ENCODE data around the gene NKAIN2.

NKAIN2 gene

DNA sequence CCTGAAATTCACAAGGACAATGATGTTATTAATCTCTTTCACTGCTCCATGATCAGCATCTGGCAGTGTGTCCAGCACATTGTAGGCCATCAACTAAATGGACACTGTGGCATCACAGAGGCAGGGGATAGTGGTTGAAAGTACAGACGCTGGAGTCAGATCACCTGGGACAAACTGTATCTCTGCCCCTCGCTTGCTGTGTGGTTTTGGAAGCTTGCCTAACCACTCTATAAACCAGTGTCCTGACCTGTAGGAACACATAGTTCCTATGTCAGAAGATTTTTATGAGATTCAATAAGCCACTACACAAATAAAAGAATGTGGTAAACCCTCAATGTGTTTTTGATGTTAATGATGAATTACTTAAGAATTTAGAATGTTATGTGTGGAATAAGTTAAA lies 939.3 kb downstream of the NKAIN2 start:
- no peak for DNase-seq (ENCODE audit: low read depth in 3 of 3, low spot score in 1 of 3)

DNA sequence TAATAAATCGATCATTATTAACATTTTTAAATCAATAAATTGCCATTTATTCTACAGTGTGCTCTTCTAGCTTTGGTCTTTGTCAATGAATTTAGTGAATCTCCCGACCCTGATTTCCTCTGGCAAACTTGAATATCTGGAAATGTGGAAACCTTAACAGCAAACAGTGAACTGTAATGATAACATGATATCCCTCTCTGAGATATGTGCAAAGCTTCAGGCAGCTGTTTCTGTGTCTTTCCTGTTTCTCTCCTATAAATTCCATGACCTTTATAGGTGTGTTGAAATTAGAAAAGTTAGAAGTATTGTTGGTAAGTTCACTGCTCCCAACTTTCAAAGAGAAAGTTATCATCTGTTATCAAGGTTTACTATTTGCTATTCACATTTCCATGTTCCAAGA lies 939.8 kb downstream of the NKAIN2 start:
- no peak for DNase-seq (ENCODE audit: low read depth in 3 of 3, low spot score in 1 of 3)

DNA sequence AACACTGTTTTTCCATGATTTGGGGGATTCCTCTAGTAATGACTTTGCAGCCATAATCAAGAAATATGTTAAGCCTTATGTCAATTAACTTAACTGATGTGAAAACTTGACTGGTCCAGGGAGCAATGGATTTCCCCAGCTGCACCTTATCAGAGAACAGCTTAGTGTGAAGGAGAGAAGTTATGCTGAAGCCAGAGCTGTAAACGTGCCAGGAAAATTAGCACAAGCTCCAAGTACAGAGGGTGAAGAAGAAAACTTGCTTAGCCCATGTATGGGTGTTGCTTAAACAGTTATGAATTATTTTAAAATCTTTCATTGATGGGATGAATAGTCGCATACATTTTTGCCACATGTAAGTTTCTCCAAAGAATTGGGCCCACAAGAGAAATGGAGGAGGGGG lies 943.7 kb downstream of the NKAIN2 start:
- no peak for DNase-seq (ENCODE audit: low read depth in 3 of 3, low spot score in 1 of 3)

DNA sequence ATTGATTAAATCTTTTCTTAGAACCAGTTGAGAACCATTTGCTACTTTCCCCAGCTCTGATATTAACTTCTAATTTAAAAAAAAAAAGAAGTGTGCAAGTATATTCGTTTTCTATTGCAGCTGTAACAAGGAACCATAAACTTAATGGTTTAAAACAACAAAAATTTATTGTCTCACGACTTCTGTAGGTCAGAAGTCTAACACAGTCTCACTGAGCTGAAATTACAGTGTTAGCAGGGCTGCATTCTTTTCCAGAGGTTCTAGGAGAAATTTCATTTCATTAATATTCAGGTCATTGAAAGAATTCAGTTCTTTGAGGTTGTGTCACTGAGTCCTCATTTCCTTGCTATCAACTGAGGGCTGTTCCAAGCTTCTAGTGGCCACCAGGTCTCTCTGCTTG lies 945.1 kb downstream of the NKAIN2 start:
- DNase-seq (ENCODE audit: low read depth in 3 of 3, low spot score in 1 of 3), result no peak

DNA sequence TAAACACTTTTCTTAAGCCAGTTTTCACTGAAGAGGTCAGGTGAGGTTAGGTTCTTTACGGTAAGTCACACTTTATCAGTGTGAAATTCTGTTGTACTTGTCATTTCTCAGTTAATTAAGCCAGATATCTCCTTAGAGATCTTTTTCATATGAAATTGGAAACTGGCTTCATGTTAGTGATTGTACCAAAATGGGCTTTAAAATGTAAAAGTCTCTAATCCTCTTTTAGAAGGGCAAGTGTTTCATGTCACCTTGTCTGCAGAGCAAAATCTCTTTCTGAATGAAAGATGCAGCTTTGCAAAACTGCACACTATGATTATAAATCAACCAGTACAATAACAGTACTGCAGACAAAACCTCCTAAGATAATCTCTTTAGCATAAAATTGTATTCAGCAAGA lies 949.3 kb downstream of the NKAIN2 start:
- DNase-seq (ENCODE audit: low read depth in 3 of 3, low spot score in 1 of 3), result no peak

DNA sequence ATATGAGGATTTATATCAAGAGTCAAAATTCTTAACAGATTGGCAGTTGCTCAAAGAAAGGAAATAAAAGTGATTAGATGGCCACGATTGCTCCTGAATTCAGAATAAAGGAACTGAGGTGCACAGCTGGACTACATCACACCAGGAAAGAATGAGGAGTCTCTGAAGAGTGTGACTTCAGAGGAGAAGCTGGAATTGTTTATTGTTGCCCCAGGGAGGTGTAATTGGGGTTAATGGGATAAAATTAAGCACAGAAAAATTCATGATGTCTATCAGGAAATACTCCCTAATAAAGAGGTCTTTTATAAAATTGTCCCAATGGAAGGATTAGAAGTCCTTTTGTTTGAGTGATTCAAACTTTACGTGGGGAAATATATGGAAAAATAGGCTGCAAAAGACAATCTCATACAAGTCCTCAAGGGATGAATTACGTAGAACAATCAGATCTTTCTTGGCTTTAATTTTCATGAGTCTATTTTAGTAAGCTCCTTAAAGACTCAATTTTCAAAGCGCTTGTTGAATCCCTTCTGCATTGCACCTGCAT lies 950.0 kb downstream of the NKAIN2 start:
- no peak for DNase-seq (ENCODE audit: low read depth in 3 of 3, low spot score in 1 of 3)

DNA sequence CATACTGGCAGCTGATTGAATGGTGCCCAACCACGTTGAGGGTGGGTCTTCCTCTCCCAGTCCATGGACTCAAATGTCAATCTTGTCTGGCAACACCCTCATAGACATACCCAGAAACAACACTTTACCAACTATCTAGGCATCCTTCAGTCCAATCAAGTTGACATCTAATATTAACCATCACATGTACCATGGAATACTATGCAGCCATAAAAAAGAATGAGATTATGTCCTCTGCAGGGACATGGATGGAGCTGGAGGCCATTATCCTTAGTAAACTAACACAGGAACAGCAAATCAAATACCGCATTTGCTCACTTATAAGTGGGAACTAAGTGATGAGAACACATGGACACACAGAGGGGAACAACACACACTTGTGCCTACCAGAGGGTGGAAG lies 951.7 kb downstream of the NKAIN2 start:
- no peak for DNase-seq (ENCODE audit: low read depth in 3 of 3, low spot score in 1 of 3)

DNA sequence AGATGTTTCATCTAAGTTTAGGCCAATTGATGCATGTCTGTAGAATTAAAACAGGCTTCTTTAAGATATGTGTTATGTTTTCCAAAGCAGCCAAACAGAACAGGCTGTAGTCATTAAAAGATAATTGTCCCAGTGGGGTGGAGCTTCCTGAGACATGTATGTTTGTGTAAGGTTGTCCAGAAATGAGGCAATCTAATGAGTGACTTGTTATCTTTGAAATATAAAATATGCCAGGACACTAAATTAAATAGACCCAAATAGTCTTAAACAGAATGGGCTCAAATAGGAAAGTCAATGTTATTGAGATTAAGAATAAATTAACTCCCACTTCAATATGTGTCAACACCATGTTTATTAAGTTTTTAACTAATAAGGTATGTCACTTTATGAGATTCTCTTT lies 953.9 kb downstream of the NKAIN2 start:
- no peak for DNase-seq (ENCODE audit: low read depth in 3 of 3, low spot score in 1 of 3)

DNA sequence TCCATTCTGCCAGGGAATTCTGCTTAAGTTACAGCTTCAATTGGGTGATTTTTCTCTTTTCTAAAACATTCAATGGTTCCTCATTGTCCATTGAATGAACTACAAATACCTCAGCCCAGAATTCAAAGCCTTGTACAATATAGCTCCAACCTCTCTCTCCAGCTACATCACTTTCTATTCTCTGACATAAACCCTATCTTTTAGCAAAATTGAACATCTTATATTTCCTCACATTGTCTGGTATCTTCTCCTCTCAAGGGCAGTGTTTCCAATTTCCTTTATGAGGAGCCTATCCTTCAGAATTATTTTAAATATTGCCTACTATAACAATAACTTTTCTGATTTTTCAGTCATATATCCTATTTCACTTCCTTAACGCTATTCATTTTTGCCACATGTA lies 955.0 kb downstream of the NKAIN2 start:
- DNase-seq (ENCODE audit: low read depth in 3 of 3, low spot score in 1 of 3), result no peak

DNA sequence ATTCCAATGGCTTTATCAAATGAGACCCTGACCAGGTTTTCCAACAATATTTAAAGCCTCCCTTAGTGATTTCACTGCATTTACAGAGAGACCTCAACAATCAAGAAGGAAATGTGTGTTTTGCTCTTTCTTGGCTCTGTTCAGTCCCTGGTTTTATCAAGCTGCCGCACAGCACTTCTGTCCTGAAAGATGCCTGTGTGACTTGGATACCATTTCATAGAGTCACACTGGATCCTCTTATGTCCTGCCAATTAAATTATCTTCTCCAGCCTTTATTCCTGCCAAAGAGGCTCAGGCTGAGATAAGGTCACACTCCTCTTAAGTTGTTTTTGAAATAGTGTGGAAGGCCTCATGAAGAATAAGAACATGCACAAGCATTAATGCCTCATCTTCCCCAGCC lies 961.6 kb downstream of the NKAIN2 start:
- no peak for DNase-seq (ENCODE audit: low read depth in 3 of 3, low spot score in 1 of 3)

DNA sequence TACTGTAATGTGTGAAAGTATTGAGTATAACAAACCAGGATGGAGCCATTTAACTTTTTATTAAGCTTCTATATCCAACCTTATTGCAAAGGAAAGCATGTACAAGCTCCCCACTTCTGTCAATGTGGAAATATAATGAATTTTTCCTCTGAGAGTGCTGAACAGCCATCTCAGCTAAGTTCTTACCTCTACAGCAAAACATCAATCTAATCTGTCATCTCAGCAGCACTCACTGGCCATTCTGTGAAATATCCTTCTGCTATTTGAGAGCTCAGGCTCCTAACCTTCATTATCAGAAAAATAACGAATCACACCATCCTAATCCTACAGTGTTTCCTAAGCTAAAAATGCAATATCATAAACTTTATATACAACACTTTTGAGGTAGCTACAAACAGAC lies 964.6 kb downstream of the NKAIN2 start:
- no peak for DNase-seq (ENCODE audit: low read depth in 3 of 3, low spot score in 1 of 3)

DNA sequence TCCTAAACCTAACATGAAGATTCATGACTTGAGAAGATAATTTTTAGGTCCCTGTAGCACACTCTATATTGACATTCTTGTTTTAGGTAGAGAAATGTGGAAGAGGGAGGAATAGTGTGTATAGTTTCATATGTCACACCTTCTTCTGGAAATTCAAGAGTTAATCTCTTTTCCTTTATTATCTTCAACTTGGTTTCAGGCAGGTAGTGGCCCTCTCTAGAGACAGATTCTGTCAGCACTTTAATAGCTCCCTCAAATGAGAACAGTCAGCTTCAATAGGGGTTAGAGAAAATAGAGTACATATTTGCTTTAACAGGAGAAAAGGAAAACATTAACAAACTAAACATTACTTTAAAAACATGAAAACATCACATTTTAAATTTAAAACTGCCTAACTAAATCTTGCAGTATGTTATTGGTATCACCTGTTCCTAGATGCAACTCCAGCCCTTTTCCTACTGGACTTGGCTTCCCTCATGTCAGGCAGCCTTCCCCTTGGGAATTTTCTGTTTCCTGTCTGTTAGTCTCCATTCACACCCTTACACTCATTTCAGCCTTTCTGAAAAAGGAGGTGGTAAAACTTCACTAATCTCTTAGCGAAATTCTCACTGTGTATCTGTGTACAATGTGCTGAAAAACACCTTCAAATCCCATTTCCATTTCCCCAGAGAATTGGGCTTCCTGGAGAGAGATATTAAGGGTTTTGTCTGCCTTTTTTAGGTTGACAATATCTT lies 966.3 kb downstream of the NKAIN2 start:
- no peak for DNase-seq (ENCODE audit: low read depth in 3 of 3, low spot score in 1 of 3)

DNA sequence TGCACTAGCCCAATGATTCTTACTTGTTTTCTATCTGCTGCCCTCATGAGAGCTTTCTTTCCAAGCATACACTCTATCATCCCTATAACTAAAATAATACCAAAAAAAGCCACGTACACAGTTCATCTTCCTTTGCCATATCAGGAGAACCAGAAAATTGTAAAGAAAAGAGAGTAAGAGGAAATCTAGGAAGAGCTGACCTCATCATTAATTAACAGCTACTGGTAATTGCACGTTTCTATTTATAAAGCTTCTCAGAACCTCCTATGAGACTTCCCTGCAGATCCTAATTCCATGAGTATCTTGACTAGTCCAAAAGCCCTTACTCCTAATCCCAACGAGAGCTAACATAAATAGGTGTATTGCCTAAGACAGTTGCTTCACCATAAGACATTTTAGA lies 967.1 kb downstream of the NKAIN2 start:
- no peak for DNase-seq (ENCODE audit: low read depth in 3 of 3, low spot score in 1 of 3)

DNA sequence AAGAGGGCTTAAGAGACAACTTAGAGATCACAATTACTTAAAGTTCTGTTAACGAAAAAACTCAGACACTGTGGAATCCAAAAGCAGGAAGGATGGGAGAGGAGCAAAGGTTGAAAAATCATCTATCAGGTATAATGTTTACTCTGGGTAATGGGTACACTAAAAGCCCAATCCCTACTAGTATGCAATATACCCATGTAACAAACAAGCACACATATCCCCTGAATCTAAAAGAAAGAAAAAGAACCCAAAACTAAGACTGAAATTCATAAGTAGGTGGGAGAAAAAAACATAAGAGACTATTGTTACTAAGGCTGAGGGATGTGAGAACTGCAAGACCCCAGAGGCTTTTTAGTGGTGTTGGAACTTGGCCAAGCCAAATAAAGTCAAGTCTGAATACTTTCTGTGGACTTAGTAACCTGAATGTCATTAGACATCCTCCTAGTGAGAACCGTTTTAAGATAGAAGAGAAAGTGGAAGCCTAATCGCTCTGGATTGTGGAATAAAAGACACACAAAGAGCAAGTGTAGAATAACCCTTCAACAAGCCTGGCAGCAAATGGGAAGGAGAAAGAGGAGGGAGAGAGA lies 969.2 kb downstream of the NKAIN2 start:
- no peak for DNase-seq (ENCODE audit: low read depth in 3 of 3, low spot score in 1 of 3)

DNA sequence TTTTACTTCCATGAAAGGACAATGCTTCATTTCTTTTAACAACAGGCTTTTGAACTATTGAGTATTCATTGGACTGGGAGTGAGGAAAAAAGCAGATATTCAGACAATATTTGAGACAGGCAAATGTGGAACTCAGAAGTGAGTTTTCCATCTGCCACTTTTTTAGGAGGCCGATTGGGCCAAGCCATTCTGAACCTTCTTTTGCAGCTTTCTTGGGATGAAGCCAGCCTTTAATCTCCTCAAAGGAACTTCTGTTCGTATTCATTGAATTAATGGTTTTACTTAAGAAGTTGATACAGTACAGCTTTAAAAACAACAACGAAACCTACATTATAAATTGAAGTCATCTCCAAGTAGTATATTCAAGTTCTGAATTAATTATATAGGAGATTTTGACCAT lies 971.5 kb downstream of the NKAIN2 start:
- no peak for DNase-seq (ENCODE audit: low read depth in 3 of 3, low spot score in 1 of 3)

DNA sequence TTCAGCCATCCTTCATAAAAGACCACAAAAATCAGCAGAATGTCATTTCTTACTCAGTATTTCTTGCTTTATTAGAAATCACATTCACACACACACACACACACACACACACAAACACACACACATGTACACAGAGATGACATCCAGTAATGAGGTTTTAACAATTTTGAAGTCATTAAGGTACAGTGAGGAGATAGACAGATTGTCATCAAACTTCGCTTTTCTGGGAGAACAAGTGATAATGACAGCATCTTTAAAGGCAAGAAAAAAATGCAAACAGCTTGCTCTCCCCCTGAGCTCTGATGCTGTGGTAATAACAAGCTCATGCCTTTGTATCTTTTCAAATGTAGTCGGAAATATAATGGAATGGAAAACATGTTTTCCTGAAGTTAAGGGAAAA lies 974.2 kb downstream of the NKAIN2 start:
- DNase-seq (ENCODE audit: low read depth in 3 of 3, low spot score in 1 of 3), result no peak

DNA sequence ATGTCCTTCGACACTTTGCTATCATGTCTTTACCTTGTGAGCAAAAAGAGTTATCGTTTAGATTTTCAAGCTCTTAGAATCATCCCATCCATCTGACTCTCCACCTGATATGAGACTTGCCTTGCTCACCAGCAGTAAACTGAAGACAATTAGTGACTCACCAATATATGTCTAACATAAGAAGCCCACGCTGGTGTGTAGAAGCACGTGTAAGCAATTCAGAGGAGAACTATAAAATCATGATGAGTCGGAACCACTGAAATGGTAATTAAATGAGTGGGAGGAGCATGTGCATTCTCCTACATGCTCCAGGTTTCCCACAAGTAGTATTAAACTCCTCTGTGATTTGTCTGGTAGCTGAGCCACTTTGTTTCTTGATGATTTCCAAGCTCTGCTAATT lies 977.0 kb downstream of the NKAIN2 start:
- no peak for DNase-seq (ENCODE audit: low read depth in 3 of 3, low spot score in 1 of 3)

DNA sequence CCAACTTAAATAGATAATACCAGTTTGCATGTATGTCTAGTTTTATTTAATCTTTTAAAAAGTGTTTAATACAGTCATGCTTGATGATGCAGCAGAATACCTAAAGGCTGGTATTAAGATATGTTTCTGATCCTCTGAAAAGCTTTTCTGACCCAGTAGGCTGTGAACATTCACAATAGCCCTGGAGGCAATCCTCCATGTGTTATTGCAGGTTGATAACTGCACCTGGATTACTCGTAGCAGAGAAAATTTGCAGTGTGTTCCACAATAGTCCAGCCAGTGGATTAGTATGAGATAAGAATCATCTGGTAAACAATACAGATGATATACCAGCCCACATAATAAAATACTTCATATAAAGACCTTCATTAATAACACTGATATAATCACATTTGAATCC lies 979.7 kb downstream of the NKAIN2 start:
- no peak for DNase-seq (ENCODE audit: low read depth in 3 of 3, low spot score in 1 of 3)

DNA sequence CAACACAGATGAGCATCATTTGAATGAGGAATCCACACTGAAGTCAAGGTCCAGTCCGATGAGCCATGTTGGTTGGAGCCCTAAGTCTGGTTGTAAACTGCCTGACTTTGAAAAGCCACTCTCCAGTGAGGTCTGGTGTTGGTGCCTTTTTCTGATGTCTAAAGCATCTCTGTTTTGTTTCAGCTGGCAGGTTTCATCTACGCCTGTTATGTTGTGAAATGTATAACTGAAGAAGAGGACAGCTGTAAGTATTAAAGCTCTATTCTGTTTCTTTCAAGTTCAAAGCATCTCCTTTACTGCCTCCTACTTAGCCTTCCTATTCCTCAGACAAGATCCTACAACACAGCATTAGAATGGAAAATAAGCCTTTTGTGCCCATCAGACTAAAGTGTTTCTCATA lies 987.5 kb downstream of the NKAIN2 start:
- DNase-seq (ENCODE audit: low read depth in 3 of 3, low spot score in 1 of 3), result no peak

DNA sequence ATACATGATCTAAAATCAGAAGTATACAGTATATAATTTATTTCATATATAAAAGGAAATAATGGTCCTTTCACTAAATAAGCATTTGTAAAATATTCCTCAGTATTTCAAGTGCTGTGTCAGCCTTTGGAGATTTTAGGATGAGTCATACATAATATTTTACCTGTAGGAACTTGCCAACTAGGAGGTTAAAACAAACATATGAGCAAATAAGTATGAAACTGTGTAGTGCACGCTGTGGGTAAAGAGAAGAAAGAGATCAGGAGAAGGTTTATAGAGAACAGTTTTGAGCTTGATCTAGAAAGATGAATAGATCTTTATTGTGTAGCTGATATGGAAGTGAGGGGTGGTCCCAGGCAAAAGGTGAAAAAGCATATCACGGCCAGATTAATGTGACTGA lies 988.7 kb downstream of the NKAIN2 start:
- no peak for DNase-seq (ENCODE audit: low read depth in 3 of 3, low spot score in 1 of 3)

DNA sequence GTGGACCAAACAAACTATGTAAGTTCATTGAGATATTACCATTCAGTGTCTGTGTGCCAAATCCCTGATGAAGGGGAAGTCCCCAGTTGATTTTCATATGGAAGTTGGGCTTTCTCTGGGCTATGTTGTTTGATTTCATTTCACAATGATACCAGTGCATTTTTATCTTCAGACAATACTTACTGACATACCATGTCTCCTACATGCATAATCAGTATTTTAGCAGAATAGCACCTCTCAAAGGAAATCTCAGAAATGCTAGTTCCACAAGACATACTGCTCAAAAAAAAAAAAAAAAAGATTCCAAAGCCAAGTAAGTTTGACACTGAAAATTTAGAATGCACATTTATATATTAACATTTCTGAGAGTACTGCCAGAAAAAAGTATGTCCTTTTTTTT lies 989.7 kb downstream of the NKAIN2 start:
- DNase-seq (ENCODE audit: low read depth in 3 of 3, low spot score in 1 of 3), result no peak

DNA sequence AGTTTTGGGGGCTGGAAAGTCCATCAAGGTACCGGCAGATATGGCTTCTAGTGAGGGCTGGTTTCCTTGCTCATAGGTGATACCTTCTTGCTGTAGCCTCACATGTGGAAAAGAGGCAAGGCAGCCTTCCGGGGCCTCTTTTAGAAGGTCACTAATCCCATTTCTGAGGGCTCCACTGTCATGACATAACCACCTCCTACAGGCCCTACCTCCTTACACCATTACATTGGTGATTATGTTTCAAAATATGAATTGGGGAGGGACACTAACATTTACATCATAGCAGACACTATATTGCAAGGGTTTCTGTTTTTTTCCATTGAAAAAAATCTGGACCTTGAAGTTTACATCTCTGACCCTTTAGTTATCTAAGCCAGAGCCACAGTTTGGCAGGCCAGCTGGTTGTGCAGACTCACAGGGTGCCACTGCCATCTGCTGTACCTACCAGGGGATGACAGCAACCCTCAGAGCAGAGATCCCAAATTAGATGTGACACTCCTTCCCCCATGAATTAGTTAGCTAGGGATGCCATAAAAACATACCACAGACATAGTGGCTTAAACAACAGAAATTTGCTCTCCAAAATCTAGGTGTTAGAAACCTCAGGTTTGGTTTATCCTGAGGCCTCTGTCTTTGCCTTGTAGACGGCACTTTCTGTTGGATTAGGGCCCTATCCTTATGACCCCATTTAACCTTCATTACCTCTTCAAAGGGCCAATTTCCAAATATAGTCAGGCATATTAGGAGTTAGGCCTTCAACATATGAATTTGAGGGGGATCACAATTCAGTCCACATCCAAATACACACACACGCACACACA lies 992.2 kb downstream of the NKAIN2 start:
- no peak for DNase-seq (ENCODE audit: low read depth in 3 of 3, low spot score in 1 of 3)

All from stimulated activated CD4-positive, alpha-beta T cell treated with anti-CD3 and anti-CD28 coated beads, TNF-alpha, amount 100 ng/mL, for 1 hour (primary cell).